Hypothalamus (tissue), 51 donors: Measurements from ENCODE around the gene CLSTN1.
"Not testable (repeated sequence)": the region's sequence is repeated elsewhere in the genome, so short reads cannot be mapped to it uniquely, and the experiment has no call there.

Experiments
- DNase-seq, 51 donors: peaks; one replicate each; lab custom pipeline; 2025; lab: John Stamatoyannopoulos, UW

Gene CLSTN1

GRCh38 chr1:9833632-9834031 lies 9.9 kb upstream of the CLSTN1 start:
- no peak for DNase-seq

- DNase-seq = peak in 1 of 51 donors; percentile 20
Observed at GRCh38 chr1:9827558-9828185, 3.9 kb upstream of the CLSTN1 start.

- no peak for DNase-seq
Observed at GRCh38 chr1:9826616-9827015, 2.9 kb upstream of the CLSTN1 start.

GRCh38 chr1:9826087-9826486 lies 2.3 kb upstream of the CLSTN1 start:
- no peak for DNase-seq

- peak in 14 of 51 donors; percentile 18 to 72 (median 46) for DNase-seq
Observed at GRCh38 chr1:9825093-9826074, 1.6 kb upstream of the CLSTN1 start.

GRCh38 chr1:9824702-9825089 lies 931 bp upstream of the CLSTN1 start:
- no peak for DNase-seq

- no peak for DNase-seq
Observed at GRCh38 chr1:9823693-9823942, 147 bp downstream of the CLSTN1 start.

- peak in 8 of 51 donors; percentile 23 to 65 (median 34) for DNase-seq
Observed at GRCh38 chr1:9822897-9823692, 670 bp downstream of the CLSTN1 start.

- no peak for DNase-seq
Observed at GRCh38 chr1:9822490-9822889, 1.3 kb downstream of the CLSTN1 start.

GRCh38 chr1:9821710-9822109 lies 2.1 kb downstream of the CLSTN1 start:
- DNase-seq = no peak

- DNase-seq = no peak
Observed at GRCh38 chr1:9820521-9820920, 3.2 kb downstream of the CLSTN1 start.

- DNase-seq = no peak
Observed at GRCh38 chr1:9817734-9818133, 6.0 kb downstream of the CLSTN1 start.

- DNase-seq = no peak
Observed at GRCh38 chr1:9816199-9816598, 7.6 kb downstream of the CLSTN1 start.

GRCh38 chr1:9815150-9815549 lies 8.6 kb downstream of the CLSTN1 start:
- no peak for DNase-seq

GRCh38 chr1:9814619-9815018 lies 9.1 kb downstream of the CLSTN1 start:
- no peak for DNase-seq

- DNase-seq = no peak
Observed at GRCh38 chr1:9811239-9811966, 12.4 kb downstream of the CLSTN1 start.

- no peak for DNase-seq
Observed at GRCh38 chr1:9809100-9809510, 14.7 kb downstream of the CLSTN1 start.

- DNase-seq = no peak
Observed at GRCh38 chr1:9808459-9808858, 15.3 kb downstream of the CLSTN1 start.

GRCh38 chr1:9807541-9807940 lies 16.2 kb downstream of the CLSTN1 start:
- DNase-seq = no peak

GRCh38 chr1:9805972-9806371 lies 17.8 kb downstream of the CLSTN1 start:
- not testable (repeated sequence) for DNase-seq
